OCI-LY1 (cell line): Measurements from ENCODE around the gene ANKRD33B.

Experiments used
- EZH2 ChIP-seq: fragments of 200-600 bp; sonication (generic), shearing (Covaris generic); IDR thresholded peaks from 2 replicates; pipeline ENCODE4 v1.8.0; 2017; ENCODE audit warnings: borderline replicate concordance, mixed run types, mild to moderate bottlenecking, antibody characterized with exemption, low read length, moderate library complexity, mixed read lengths
- TF ChIP-seq, protein P1 (sequence below): fragments of 200-600 bp; sonication (generic), shearing (Covaris generic); IDR thresholded peaks from 2 replicates; pipeline ENCODE4 v1.5.1; 2017; ENCODE audit warnings: mild to moderate bottlenecking, antibody characterized with exemption, low read length, moderate library complexity, mixed read lengths

- TF ChIP-seq, protein P1, sequence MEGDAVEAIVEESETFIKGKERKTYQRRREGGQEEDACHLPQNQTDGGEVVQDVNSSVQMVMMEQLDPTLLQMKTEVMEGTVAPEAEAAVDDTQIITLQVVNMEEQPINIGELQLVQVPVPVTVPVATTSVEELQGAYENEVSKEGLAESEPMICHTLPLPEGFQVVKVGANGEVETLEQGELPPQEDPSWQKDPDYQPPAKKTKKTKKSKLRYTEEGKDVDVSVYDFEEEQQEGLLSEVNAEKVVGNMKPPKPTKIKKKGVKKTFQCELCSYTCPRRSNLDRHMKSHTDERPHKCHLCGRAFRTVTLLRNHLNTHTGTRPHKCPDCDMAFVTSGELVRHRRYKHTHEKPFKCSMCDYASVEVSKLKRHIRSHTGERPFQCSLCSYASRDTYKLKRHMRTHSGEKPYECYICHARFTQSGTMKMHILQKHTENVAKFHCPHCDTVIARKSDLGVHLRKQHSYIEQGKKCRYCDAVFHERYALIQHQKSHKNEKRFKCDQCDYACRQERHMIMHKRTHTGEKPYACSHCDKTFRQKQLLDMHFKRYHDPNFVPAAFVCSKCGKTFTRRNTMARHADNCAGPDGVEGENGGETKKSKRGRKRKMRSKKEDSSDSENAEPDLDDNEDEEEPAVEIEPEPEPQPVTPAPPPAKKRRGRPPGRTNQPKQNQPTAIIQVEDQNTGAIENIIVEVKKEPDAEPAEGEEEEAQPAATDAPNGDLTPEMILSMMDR, result no peak
- TF ChIP-seq EZH2, result no peak
These were observed 543 bp upstream of the ANKRD33B start for GRCh38 chr5:10563110-10563944.
